ENCODE results near the gene TNFRSF8.

Gene TNFRSF8

DNA sequence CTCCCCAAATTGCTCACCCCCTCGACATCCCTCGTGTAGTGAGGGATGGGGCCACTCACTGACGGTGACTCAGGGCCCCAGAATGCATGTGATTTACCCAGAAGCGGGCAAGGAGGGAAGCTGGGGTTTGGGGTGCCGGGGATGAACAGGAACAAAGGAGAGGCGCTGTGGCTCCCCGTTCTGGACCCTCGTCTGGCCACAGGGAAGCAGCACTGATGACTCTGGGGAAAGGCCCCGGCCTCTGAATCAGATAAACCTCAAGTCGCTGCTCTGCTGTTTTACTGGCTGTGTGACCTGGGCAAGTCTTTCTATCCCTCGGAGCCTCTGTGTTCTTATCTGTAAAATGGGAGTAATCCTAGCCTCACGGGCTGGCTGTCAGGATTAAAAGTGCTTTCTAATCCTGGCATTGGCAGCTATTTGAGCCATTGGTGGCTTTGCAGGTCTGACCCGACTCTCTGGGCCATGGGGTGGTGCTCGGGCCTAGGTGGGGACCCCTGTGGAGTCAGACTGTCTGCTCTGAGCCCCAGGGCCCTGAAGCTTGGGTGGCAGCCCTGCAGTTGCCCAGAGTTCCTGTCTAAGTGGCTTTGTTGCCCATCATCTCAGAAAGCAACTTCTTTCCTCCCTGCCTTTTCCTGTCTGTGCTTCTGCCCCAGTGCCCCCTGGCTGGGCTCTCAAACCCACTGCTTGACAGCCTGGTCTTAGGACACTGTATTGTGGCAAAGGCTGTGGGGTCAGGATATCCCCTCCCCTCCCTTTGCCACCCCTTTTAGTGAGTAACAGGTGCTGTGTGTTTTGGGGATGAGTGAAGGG, 109.1 kb downstream of the TNFRSF8 start:
- H3K4me3 ChIP-seq (ENCODE audit: low read depth, low read length): no peak overlapping the region

GRCh38 chr1:12173041-12173509, 110.0 kb downstream of the TNFRSF8 start:
- no peak overlapping the region for H3K4me3 ChIP-seq (ENCODE audit: low read depth, low read length)

DNA sequence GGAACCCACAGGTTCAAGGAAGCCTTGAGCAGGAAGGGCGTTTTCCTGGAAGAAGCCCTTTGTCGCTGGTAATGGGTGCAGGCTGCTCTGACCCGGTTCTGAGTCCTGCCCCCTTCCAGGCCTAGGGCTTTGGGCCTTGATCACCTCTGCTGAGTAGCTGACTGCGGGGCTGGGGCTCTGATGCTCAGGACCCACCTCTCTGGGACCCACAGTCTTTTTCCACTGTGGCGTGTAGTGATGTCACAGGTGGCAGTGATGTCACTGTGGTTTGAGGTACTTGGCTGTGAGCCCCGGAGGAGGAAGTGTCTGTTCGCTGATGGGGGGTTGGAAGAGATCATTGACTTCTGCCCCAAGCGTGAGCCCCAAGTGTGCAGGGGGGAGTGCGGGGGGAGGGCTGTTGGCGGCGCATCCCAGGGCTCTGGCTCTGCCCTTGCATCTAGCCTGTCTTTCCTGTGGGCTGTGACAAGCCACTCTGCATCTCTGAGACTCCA, 110.6 kb downstream of the TNFRSF8 start:
- H3K4me3 ChIP-seq (ENCODE audit: low read depth, low read length): no peak overlapping the region

- H3K4me3 ChIP-seq (ENCODE audit: low read depth, low read length): no peak overlapping the region
Observed at GRCh38 chr1:12174924-12175810, 112.1 kb downstream of the TNFRSF8 start.

DNA sequence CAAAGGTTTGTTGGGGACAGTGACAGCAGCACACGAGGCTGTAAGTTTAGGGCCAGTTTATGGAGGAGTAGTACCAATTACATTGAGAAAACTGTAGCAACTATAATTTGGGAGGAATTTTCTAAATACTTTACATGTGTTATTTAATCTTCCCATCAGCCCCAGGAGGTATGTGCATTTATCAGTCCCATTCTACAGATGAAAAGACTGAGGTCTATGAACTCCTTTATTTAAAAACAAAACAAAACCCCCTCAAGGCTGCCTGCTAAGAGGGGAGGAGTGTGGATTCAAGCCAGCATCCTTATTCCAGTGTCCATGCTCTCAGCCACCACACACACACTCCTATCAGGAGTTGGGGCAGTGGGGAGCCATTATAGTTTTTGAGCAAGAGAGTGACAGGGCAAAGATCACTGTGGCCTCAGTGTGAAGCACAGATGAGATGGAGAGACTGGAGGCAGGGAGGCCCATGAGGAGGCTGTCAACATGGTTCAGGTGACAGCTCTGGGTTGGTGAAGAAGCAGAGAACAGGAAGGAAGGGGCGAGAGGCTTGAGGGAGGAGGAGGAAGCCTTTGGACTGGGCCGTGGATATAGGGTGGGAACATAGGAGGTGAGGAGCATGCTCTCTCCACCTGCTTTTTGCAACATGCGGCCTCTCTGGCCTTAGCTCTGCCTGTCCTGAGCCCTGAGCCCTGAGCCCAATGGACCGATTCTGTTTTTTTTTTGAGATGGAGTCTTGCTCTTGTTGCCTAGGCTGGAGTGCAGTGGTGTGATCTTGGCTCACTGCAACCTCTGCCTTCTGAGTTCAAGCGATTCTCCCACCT, 113.4 kb downstream of the TNFRSF8 start:
- H3K4me3 ChIP-seq (ENCODE audit: low read depth, low read length): no peak overlapping the region

DNA sequence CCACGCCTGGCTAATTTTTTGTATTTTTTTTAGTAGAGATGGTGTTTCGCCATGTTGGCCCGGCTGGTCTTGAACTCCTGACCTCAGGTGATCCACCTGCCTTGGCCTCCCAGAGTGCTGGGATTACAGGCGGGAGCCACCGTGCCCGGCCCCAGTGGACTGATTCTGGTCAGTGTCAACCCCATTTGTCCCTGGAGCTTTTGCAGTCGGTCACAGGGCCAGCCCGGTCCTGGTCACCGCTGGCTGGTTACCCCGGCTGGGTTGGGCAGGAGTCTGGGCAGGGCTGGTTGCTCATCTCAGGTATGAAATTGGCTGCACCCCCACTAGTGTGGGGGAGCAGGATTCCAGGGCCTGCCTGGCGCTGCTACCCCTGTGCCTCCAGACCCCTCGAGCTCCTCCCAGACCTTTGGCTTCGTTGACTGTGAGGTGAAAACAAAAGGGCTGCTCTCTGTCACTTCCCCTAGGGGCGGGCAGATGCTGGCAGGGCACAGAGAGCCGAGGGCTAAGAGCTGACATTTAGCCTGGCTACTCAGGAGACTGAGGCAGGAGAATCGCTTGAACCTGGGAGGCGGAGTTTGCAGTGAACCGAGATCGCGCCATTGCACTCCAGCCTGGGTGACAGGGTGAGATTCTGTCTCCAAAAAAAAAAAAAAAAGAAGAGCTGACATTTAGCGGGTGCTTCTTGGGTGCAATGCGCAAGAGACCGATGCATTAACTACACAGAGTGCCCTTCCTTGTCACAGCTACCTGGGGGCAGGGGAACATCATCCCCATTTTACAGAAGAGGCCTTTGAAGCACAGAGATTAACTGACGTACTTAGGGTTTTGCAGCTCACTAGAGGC, 114.3 kb downstream of the TNFRSF8 start:
- no peak overlapping the region for H3K4me3 ChIP-seq (ENCODE audit: low read depth, low read length)

DNA sequence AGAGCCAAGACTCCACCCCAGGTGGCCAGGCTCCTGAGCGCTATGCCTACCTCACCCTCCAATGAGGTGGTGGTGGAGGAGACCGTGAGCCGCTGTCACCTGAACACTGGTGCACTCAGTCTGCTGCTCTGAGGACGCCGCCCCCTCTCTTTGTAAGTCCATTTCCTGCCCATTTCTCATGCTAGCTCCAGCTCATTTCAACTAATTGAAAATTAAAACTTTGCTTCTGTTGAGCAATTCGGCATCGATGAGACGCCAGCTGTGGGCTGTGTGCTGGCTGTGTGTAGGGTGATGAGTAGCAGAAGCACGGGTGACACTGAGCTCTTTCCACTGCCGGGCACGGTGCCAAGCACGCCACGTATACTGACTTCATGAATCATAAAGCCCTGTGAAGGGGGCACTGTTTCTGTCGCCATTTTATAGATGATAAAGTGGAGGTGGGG, 114.9 kb downstream of the TNFRSF8 start:
- no peak overlapping the region for H3K4me3 ChIP-seq (ENCODE audit: low read depth, low read length)

DNA sequence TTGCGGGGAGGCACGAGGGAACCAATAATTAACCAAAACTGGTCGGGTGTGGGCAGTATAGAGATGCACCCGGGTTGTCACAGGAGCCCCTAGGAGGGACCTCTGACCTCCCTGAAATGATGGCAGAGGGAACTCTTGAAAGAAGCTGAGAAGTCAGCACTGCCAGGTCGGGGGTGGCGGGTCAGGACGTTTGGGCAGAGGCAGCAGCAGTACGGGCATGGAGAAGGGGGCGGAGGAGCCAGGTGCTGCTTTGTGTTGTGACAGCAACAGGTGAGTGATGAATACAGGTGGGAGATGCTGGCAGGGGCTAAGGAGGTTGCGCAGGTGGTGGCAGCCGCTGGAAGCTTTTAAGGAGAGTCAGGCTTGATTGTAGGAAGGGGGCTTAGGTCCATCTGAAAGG, 115.4 kb downstream of the TNFRSF8 start:
- no peak overlapping the region for H3K4me3 ChIP-seq (ENCODE audit: low read depth, low read length)

DNA sequence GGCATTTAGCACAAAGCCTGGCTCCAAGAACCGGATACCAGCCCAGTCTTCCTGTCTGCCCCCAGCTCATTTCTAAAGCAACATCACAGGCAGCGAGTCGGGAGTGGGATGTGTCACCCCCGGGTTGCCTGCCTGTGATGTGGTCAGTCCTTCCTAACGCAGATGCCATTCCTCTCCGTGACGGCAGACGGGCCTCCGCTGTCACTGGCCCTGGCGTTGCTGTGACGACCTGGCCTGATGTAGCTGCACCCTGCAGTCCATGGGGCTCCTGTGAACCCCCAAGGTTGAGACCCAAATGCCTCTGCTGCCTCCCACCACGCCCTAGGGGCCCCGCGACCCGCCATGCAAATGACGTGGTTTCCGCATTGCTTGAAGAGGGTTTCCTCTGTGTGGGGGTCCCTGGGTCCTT, 116.0 kb downstream of the TNFRSF8 start:
- H3K4me3 ChIP-seq (ENCODE audit: low read depth, low read length): no peak overlapping the region

DNA sequence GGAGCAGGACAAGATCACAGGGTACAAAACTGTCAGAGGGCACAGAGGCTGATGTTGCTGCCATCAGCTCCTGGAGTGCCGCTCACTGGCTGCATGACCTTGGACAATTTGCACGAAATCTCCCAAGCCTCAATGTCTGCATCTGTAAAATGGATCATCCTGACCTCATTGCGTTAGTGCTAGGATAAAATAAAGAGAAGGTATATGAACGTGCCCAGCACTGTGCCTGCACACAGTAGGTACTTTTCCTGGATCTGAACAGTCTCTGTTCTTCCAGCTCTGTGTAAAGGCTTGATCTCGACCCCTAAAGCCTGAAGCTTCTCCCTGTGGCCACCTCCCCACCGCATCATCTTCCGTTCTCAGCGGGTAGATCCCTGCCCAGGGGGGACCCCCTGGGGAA, 116.6 kb downstream of the TNFRSF8 start:
- no peak overlapping the region for H3K4me3 ChIP-seq (ENCODE audit: low read depth, low read length)

GRCh38 chr1:12180315-12180714, 117.2 kb downstream of the TNFRSF8 start:
- H3K4me3 ChIP-seq (ENCODE audit: low read depth, low read length): no peak overlapping the region

GRCh38 chr1:12180903-12181302, 117.8 kb downstream of the TNFRSF8 start:
- no peak overlapping the region for H3K4me3 ChIP-seq (ENCODE audit: low read depth, low read length)

DNA sequence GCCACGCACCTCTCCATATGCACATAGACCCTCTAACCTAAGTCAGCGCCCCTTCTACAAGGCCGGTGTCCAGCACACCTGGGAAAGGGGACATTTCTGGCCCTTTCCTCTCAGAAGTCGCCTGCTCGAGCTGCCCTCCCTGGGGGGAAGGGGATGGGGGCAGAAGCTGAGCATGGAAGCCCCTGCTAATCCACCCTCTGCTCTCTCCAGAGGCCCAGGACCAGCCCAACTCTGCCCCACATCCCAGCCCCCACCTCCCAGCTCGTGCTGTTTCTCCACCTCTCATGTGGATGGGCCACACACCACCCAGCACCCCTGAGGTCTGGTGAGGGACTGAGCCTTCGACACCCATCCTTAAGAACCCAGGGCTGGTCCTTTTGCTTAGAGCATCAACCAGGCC, 118.5 kb downstream of the TNFRSF8 start:
- H3K4me3 ChIP-seq (ENCODE audit: low read depth, low read length): no peak overlapping the region

DNA sequence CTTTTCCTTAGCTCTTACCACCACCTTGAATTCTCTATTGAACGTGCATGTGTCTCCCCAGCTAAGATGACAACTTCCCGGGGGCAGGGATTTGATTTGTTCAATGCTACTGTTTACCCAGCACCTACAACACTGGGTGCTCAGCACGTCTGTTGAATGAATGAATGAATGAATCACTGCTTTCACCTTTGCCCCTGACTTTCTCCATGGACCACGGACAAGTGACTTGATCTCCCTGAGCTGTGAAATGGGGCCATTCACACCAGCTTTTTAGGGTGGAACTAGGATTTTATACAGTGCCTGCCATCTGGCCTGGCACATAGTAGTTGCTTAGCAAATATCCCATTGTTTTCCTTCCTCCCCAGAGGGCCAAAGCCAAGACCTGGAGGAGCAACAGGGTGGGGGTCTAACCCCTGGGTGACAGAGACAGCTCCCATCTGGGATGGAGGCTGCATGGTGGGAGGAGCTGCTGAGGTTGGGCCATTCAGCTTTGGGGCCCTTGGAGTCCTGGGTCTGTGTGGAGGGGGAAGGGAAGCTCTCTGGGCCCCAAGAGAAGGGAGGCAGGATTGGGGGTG, 119.4 kb downstream of the TNFRSF8 start:
- no peak overlapping the region for H3K4me3 ChIP-seq (ENCODE audit: low read depth, low read length)

DNA sequence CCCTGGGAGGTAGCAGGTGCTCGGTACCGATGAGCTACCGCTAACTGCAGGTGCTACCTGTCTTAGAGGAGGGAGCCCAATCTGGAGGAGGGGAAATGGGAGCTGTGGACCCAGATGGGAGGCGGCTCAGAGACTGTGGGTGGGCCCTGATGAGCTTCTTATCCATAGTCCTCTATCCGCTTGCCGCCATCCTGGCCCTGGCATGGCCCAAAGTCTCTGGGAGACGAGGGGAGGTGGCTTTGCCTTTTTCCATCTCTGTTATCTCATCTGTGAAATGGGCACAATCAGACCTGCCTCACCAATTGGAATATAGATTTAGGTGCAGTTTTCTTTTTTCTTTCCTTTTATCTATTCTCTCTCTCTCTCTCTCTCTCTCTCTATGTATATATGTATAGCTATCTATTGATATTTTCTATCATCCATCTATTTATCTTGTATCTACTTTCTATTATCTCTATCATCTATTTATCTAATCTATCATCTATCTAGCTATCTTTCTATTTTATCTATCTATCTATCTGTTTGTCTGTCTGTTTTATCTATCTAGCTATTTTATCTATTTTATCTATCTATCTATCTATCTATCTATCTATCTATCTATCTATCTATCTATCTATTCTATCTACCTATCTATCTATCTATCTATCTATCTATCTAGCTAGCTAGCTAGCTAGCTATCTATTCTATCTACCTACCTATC, 120.1 kb downstream of the TNFRSF8 start:
- no peak overlapping the region for H3K4me3 ChIP-seq (ENCODE audit: low read depth, low read length)

DNA sequence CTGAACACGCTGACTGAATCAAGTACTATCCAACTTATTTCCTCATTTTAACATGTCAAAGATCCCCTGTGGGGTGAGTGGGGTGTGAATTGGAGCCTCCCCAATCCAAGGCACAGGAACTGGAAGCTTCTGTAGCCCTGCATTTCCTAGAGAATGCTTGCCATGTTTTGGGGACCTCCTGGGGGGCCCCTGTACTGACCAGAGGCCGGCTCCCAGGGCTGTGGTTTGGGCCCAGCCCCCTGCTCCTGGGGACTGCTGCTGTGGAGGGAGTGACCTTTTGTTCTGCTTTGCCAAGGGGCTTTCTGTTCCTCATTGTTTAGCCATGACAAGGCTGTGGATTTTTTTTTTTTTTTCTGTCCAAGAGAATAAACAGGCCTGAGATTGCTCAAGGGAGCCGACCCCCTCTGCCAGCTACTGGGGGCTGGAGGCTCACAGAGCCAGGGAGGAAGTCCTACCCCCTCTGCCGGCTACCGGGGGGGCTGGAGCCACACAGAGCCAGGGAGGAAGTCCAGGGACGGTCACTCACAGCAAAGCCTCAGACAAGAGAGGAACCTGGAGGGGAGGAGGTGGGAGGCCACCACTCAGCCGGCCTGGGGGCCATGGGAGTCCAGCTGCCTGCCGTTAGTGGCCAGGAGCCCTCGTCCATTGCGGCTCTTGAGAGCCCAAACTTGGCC, 121.0 kb downstream of the TNFRSF8 start:
- H3K4me3 ChIP-seq (ENCODE audit: low read depth, low read length): no peak overlapping the region

GRCh38 chr1:12185036-12185917, 122.2 kb downstream of the TNFRSF8 start:
- H3K4me3 ChIP-seq (ENCODE audit: low read depth, low read length): no peak overlapping the region
